ES-I3 (cell line): ENCODE measurements around the gene GALNT9.
"Not testable (repeated sequence)": the region's sequence is repeated elsewhere in the genome, so short reads cannot be mapped to it uniquely, and the experiment has no call there.

ENCODE experiments used
- H3K36me3 ChIP-seq: 2 replicates; pipeline ENCODE4 v1.6.1; 2013; ENCODE audit warnings: mild to moderate bottlenecking, low read length, control low read depth, moderate library complexity; ENCODE audit not compliant: insufficient read depth
- H3K4me1 ChIP-seq: 2 replicates; pipeline ENCODE4 v1.6.1; 2013; ENCODE audit warnings: mild to moderate bottlenecking, control low read depth, low read length; ENCODE audit not compliant: insufficient read depth
- H3K9ac ChIP-seq: 2 replicates; pipeline ENCODE4 v1.6.1; 2013; ENCODE audit warnings: low read depth, mild to moderate bottlenecking, low read length, moderate library complexity
- H3K9me3 ChIP-seq: 2 replicates; pipeline ENCODE4 v1.6.1; 2013; ENCODE audit warnings: mild to moderate bottlenecking, low read length, moderate library complexity; ENCODE audit not compliant: control insufficient read depth, insufficient read depth

The GALNT9 gene

DNA sequence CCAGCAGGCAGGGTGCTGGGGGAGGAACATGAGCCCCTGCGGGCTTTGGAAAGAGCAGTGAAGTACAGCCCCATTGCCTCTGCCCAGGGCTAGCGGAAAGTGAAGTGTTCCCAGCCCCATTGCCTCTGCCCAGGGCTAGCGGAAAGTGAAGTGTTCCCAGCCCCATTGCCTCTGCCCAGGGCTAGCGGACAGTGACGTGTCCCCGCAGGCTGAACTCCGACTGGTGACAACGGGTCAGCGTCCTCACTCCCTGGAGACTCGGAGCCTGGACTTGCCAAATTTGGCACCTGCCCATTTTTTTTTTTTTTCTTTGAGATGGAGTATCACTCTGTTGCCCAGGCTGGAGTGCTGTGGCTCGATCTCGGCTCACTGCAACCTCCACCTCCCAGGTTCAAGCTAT, 134.1 kb downstream of the GALNT9 start:
- H3K9ac ChIP-seq, H3K9me3 ChIP-seq, H3K4me1 ChIP-seq, H3K36me3 ChIP-seq: not testable (repeated sequence)

DNA sequence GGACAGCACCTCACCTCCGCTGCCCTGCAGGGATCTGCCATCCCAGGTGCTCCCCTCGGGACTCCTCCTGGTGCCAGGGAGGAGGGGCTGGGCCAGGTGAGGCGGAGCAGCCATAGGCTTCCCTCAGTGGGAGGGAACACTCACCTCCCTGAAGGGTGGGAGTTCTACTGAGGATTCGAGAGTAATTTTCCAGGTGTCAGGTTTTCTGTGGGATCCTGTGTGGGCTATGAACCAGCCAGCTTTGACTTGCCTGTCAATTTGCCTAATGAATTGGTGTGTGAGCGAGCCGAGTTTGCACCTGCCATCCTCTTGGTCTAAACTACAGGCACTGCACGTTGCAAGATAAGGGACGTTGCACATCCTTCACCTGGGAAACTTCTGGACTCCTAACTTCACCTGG, 134.8 kb downstream of the GALNT9 start:
- no peak overlapping the region for H3K9ac ChIP-seq
- no peaks in the 10 kb centered on the region for H3K36me3 ChIP-seq
- H3K4me1 ChIP-seq: no peaks in the 10 kb centered on the region
- H3K9me3 ChIP-seq: no peaks in the 10 kb centered on the region; the same call in 1 of the 2 replicates

DNA sequence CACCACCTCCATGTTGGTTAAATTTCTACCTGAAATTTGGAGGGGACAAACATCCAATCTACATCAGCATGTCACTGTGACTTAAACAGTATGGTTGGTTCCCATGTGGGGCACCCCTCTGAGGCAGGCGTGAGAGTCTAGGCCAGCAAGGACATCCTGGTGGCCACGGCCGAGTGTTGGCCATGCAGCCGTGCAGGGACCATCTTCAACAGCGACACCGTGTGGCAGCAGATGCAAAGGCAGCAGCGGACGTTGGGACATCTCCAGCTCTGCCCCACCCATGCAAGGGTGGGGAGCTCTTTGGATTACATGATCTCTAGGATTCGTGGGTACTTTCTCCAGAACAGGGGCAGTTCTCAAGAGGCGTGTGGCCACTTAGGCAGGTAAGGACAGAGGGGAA, 135.3 kb downstream of the GALNT9 start:
- Histone ChIP-seq H3K9ac (no peak overlapping the region), H3K9me3 (no peaks in the 10 kb centered on the region; the same call in 1 of the 2 replicates), H3K36me3 (no peaks in the 10 kb centered on the region), H3K4me1 (no peaks in the 10 kb centered on the region)

DNA sequence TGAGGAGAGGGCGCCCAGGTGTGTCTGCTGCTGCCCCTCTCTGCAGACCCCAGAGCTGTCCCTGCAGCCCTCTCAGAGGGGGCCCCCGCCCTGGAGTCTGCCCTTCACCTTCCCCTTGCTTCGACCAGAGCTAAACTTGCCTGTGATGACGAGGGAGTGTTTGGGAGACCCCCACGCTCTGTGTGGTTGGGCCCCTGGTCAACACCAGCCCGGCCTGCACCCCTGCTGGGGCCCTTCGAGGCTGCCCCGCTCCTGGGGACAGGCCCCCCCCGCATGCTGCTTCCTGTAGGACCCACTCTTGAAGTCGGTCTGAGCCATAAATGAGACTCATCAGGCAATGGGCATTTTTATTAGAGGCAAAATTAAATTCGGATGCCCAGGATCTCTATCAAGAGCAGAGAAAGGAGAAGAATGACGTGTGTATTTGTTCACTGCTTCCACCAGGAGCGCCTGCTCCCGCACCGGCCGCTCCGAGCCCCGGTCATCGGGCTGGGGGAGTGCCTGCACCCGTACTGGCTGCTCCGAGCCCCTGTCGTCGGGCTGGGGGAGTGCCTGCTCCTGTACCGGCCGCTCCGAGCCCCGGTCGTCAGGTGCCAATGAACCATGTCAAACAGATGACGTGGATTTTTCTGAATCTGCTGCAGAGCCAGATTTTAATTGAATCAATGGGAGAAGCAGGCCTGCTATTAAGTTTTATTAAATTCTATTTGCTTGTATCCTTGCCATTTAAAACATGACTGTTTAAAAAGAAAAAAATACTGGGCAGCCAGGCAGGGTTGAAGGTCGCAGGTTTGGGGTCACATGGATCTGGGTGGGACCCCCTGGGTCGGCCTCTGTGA, 137.5 kb downstream of the GALNT9 start:
- Histone ChIP-seq H3K9me3 (no peaks in the 10 kb centered on the region; the same call in 1 of the 2 replicates), H3K36me3 (no peaks in the 10 kb centered on the region), H3K4me1 (0 out of 2 replicates have a peak, but pooled peaks cover 4% of the 10 kb centered on the region), H3K9ac (no peak overlapping the region)

DNA sequence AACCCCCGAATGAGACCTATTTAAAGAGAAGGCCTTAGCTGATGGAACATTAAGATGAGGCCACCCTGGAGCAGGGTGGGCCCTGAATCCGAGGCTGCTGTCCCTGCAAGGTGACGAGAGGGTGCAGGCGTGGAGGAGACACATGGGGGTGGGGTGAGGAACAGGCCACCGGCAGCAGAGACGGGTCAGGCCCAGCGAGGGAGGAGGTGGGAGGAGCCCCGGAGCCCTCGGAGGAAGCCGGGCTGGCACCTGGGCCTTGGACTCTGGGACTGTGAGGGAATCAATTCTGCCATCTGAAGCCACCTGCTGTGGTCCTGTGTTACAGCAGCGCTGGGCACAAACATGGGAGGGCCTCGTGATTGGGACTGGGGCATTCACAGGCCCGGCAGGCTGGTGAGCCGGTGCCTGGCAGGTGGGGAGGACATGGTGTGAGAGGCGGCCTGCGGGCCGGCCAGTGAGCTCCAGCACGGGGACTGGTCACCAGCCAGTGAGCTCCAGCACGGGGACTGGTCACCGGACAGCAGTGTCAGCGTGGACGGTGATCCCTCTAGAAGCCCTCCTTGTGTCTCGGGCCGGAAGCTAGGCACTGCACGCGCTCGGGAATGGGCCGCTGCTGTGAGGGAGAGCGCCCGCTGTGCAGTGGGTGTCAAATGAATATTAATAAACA, 138.4 kb downstream of the GALNT9 start:
- Histone ChIP-seq H3K4me1 (0 out of 2 replicates have a peak, but pooled peaks cover 4% of the 10 kb centered on the region), H3K36me3 (no peaks in the 10 kb centered on the region), H3K9ac (no peak overlapping the region), H3K9me3 (no peaks in the 10 kb centered on the region; the same call in 1 of the 2 replicates)

DNA sequence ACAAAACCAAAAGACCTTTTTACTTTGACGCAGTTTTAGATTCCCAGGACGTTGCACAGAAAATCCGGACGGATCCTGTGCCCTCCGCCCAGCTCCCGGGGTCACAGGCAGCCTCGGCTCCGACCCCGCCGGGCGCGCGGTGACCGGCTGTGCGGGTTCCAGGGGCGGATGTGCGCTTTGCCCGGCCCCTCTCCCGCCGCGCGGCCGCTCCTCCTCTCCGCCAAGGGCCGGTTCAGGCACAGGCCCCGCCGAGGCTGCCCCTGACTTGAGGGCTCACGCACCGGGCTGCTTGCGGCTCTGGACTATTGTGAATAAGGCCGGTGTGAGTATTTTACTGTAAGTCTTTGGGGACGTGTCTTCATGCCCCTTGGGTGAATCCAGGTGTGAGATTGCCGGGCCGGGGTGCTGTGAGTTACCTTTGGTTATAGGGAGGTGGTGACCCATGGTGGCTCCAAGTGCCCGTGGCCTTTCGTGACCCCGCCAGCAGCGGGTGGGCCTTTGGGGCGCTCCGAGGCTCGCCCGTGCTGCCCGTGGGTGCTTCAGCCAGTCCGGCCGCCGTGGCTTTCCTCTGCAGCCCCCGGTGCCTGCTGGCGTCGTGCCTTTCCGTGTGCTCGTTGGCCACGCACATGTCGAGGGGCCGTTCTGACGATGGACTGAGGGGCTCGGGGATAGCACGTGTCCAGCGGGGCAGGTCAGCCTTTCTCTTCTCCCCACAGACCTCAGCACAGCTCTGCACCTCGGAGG, 139.2 kb downstream of the GALNT9 start:
- H3K36me3 ChIP-seq: no peaks in the 10 kb centered on the region
- H3K9ac ChIP-seq: peak overlapping the region; percentile 70
- no peaks in the 10 kb centered on the region; the same call in 1 of the 2 replicates for H3K9me3 ChIP-seq
- H3K4me1 ChIP-seq: 0 out of 2 replicates have a peak, but pooled peaks cover 4% of the 10 kb centered on the region

DNA sequence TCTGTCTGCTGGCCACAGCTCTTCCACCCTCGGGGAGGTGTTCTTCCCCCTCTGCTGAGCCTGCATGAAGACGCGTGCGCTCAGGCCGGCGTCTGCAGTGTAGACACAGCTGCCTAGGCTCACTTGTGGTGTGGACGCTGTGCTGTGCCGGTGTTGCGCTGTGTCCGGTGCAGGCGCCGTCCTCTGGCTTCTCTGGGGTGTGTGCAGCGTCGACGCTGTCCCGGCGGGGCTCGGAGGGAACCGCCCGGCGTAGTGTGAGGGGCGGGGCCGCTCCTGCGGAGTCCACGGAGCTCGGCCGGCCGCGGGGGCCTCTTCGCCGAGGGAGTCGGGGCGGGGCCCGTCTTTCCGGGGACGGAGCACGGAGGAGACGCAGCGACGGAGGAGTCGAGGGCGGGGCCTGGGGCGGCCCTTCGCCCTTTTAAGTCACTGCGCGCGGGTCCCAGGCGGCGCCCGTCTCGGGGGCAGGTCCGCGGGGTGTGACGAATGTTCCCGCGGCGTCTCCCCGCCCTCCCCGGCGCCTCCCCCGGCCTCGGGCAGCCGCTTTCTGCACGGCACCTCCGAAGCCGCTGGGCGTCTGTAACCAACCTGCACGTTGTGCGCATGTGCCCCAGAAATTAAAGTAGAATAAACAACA, 139.9 kb downstream of the GALNT9 start:
- Histone ChIP-seq H3K9ac (peak overlapping the region; percentile 70), H3K4me1 (0 out of 2 replicates have a peak, but pooled peaks cover 4% of the 10 kb centered on the region), H3K36me3 (no peaks in the 10 kb centered on the region), H3K9me3 (no peaks in the 10 kb centered on the region; the same call in 1 of the 2 replicates)

DNA sequence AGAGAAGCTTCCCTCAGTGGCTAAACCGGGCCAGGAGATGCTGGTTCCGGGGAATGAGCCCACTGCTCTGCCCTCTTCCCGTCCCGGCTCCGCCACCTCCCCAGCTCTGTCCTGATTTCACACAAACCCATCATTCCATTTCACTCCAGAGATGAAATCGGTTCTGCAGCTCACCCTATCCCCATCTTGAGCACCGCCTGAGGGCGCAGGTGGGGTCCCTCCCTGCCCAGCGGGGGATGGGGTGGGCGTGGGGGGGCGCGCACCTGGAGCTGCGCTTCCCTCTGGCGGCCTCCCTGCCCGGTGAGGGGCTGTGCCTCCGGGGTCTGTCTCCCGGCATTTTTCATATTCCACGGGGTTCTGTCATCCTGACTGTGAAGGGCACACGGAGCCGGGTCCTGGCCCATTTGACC, 140.5 kb downstream of the GALNT9 start:
- Histone ChIP-seq H3K4me1 (0 out of 2 replicates have a peak, but pooled peaks cover 4% of the 10 kb centered on the region), H3K9me3 (no peaks in the 10 kb centered on the region; the same call in 1 of the 2 replicates), H3K36me3 (no peaks in the 10 kb centered on the region), H3K9ac (peak overlapping the region; percentile 70)

DNA sequence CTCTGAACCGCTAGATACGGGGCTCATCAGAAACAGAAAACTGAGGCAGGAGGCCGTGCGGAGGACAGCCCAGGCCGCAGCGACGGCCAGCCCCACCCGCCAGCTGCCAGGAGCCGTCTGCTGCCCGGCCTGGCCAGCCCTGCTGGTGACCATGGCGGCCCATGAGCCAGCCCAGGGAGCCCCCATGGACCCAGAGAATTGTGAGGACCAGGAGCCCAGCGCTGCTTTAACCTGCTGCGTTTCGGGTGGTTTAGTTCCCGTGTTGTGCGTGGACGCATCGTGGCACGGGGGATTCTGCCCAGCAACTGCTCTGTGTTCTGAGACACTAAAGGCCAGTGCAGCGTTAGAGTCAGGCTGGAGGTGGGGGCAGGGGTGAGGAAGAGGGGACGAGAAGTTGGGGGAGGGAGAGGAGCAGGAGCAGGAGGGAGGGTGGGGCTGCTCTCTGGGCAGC, 140.9 kb downstream of the GALNT9 start:
- H3K4me1 ChIP-seq: 0 out of 2 replicates have a peak, but pooled peaks cover 4% of the 10 kb centered on the region
- no peaks in the 10 kb centered on the region; the same call in 1 of the 2 replicates for H3K9me3 ChIP-seq
- no peak overlapping the region; the same call in 1 of the 2 replicates for H3K9ac ChIP-seq
- no peaks in the 10 kb centered on the region for H3K36me3 ChIP-seq

DNA sequence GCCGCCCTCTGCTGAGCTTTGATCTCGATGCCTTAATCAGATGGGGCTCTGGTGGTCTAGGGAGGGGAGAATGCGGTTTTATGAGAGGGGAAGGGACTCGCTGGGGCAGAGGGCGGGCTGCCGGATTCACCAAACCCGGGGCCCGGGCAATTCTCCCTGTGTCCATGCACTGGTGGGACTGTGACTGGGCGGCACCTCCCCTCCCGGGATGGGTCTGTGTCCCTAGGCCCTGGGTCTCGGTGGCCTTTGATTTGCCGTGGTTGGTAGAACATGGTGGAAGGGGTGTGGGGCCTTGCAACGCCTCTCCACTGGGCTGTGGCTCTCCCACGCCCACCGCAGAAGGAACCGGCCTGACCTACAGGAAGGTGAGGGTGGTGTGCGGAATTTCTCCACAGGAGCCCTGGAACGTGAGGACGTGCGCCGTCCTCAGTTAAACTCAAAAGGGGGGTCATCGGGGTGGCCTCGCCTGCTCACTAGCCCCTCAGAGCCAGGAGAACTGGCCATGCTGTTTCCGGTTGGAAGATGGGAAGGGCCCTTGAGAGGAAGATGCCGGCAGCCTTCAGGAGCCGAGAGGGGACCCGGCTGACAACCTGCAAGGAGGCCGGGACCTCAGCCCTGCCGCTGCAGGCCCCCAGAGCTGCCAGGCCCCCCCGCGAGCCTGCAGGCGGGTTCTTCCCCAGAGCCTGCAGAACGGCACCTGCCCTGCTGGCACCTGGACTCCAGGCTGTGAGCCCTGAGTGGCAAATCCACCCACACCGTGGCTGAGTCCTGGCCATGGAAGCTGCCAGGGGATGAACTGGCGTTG, 141.5 kb downstream of the GALNT9 start:
- Histone ChIP-seq H3K9me3 (no peaks in the 10 kb centered on the region), H3K4me1 (0 out of 2 replicates have a peak, but pooled peaks cover 4% of the 10 kb centered on the region), H3K36me3 (no peaks in the 10 kb centered on the region), H3K9ac (no peak overlapping the region)

DNA sequence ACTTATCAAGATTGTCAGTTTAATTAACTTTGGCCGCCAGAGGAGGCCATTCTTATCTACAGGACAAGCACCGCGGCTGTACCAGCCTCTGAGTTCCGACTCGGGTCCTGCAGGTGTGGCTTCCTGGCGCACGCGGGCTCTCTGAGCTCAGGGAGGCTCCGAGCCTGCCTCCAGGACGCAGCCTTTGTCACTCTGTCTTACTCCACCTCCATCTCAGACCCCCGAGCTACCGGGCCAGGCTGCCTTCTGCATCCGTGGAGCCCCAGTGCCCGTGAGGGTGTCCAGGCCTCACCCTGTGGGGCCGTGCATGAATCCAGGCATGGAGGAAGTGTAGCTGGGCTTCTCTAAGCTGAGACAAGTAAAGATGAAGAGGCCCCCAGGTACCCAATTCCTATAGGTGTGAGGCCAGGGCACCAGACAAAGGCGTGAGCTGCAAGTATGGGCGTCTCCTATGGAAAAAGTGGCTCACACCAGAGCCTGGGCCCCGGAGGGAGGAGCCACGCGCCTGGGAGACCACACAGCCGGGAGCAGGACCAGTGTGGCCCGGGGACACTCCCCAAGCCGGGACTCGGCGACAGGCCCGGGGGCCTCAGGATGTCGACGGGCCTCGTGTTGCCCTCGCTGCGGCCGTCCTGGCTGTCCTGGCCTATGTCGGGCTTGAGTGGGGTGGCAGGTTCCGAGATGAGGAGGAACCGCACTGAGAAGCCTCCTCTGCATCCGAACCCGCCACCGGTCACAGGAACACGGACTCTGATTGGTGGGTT, 142.3 kb downstream of the GALNT9 start:
- H3K9ac ChIP-seq: no peak overlapping the region

DNA sequence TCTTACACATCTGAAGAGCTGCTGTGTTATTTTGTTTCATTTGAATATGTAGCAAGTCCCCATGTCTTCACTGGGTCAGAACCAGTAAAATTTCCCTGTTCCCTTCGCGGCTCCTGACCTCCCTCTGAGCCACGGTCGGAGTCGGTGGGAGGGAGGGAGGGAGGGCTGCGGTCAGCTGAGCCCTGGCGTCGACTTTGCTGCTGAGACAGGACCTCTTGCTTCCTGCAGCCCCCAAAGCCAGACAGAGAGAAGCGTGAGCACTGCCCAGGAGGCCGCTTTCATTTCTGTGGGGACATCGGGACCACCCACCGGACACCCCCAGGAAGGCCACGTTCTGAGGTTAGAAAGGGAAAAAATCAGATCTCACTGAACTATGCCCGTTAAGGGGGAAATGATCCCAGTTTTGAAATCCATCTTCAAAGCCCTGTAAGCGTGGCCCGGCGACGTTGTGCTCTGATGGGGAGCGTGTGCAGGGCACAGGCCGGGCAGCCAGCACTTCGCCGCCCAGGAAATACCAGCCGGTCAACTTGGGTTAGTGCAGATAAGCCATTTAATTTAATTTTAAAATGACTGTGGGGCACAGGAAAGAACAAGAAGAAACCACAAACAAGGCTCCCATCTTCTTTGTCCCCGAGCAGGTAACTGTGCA, 143.1 kb downstream of the GALNT9 start:
- Histone ChIP-seq H3K4me1 (0 out of 2 replicates have a peak, but pooled peaks cover 4% of the 10 kb centered on the region), H3K9me3 (no peaks in the 10 kb centered on the region), H3K9ac (no peak overlapping the region), H3K36me3 (no peaks in the 10 kb centered on the region)

More for the DNA sequence above, 142.3 kb downstream of the GALNT9 start:
- 0 out of 2 replicates have a peak, but pooled peaks cover 4% of the 10 kb centered on the region for H3K4me1 ChIP-seq
- no peaks in the 10 kb centered on the region for H3K36me3 ChIP-seq
- H3K9me3 ChIP-seq: no peaks in the 10 kb centered on the region
